Lower lobe of right lung (tissue), 2 donors: ENCODE data around the gene HMGCL. TPM values are rescaled to one million over a fixed set of nuclear protein-coding genes. Genes with fewer than 3 reads are reported as not detected.
"Not testable (repeated sequence)": the region's sequence is repeated elsewhere in the genome, so short reads cannot be mapped to it uniquely, and the experiment has no call there.

ENCODE experiments used
- ATAC-seq, 2 donors: fragments of 200-7000 bp; cut with Tn5 transposase; one replicate each; pipeline ENCODE4 v1.9.1; 2020 to 2022; ENCODE audit warnings: mild to moderate bottlenecking in 2 of 2, moderate library complexity in 2 of 2
- DNase-seq: peaks from one replicate; pipeline ENCODE4 v3.0.0-alpha.2; 2020
- H3K27ac ChIP-seq: fragments of 200-600 bp; one replicate; pipeline ENCODE4 v1.8.0; 2022
- H3K27me3 ChIP-seq: fragments of 200-600 bp; one replicate; pipeline ENCODE4 v1.8.0; 2022; ENCODE audit warnings: low read depth
- H3K36me3 ChIP-seq: fragments of 200-600 bp; one replicate; pipeline ENCODE4 v1.8.0; 2022; ENCODE audit warnings: mild to moderate bottlenecking
- H3K4me1 ChIP-seq: fragments of 200-600 bp; one replicate; pipeline ENCODE4 v1.8.0; 2022
- H3K4me3 ChIP-seq: fragments of 200-600 bp; one replicate; pipeline ENCODE4 v1.8.0; 2022; ENCODE audit warnings: mild to moderate bottlenecking
- H3K9me3 ChIP-seq: fragments of 200-600 bp; one replicate; pipeline ENCODE4 v1.8.0; 2022
- intact Hi-C: fragments of 100-400 bp; cut with DNase I; formaldehyde crosslinking; loops from one replicate; pipeline ENCODE4 v1.11.0; 2022
- total RNA-seq: library from RNA; stranded (reverse); fragmentation: NEBNext Ultra II Directional; extraction: Animal tissue kit (Norgen Biotek cat#: 25700); gene quantifications from one replicate; pipeline ENCODE4 v1.2.1, GENCODE V29; 2021
- TF ChIP-seq, protein P1 (sequence below): fragments of 200-600 bp; IDR thresholded peaks from one replicate; pipeline ENCODE4 v1.8.0; 2022; ENCODE audit warnings: antibody characterized with exemption, mild to moderate bottlenecking
- donor health status: DM: no; HTN: yes; CAD: no; lungs with severe emphysema.

HMGCL gene
- total RNA-seq, 1 donor from 2014 or later: 39.3 TPM

DNA sequence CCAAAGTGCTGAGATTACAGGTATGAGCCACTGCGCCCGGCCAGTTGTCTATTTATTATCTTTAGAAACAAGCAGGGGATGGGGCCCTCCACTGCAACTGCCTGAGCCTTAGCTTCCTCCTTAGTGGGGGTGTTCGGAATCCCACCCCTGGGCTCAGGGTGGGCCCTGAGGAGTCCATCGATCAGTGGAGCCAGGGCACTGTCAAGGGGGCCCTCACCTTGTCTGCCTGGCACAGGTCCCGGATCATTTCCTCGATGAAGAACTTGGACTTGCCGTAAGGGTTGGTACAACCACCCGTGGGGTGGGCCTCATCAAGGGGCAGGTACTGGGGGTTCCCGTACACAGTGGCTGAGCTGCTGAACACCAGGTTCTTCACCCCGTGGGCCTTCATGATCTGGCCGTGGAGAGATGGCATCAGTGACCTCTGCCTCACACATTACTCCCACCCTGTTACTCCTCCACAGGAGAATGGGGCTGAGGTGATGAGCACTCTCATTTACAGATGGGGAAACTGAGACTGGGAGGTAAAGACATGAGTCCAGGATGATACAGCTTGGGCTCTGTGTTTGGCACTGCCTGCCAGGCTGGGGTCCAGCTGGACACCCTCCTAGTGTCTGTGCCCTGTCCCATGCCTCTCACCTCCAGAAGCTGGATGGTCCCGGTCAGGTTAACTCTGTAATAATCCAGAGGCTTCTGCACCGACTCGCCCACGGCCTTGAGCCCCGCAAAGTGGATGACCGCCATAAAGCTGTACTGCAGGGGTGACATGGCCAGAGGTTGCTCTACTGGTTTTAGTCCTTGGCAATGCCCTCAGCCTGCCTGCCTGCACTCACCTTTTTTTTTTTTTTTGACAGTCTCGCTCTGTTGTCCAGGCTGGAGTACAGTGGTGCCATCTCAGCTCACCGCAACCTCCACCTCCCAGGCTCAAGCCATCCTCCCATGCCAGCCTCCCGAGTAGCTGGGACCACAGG, 27.5 kb downstream of the HMGCL start:
- ATAC-seq: no peak
- TF ChIP-seq, protein P1, sequence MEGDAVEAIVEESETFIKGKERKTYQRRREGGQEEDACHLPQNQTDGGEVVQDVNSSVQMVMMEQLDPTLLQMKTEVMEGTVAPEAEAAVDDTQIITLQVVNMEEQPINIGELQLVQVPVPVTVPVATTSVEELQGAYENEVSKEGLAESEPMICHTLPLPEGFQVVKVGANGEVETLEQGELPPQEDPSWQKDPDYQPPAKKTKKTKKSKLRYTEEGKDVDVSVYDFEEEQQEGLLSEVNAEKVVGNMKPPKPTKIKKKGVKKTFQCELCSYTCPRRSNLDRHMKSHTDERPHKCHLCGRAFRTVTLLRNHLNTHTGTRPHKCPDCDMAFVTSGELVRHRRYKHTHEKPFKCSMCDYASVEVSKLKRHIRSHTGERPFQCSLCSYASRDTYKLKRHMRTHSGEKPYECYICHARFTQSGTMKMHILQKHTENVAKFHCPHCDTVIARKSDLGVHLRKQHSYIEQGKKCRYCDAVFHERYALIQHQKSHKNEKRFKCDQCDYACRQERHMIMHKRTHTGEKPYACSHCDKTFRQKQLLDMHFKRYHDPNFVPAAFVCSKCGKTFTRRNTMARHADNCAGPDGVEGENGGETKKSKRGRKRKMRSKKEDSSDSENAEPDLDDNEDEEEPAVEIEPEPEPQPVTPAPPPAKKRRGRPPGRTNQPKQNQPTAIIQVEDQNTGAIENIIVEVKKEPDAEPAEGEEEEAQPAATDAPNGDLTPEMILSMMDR: no peak
- peaks cover 43% of the 10 kb centered on the region for H3K4me1 ChIP-seq
- no peak overlapping the region for H3K27ac ChIP-seq
- no peak overlapping the region for H3K4me3 ChIP-seq
- no peaks in the 10 kb centered on the region for H3K27me3 ChIP-seq
- intact Hi-C loops: no loop called here
- no peaks in the 10 kb centered on the region for H3K9me3 ChIP-seq
- peaks cover 55% of the 10 kb centered on the region for H3K36me3 ChIP-seq
- no peak for DNase-seq

DNA sequence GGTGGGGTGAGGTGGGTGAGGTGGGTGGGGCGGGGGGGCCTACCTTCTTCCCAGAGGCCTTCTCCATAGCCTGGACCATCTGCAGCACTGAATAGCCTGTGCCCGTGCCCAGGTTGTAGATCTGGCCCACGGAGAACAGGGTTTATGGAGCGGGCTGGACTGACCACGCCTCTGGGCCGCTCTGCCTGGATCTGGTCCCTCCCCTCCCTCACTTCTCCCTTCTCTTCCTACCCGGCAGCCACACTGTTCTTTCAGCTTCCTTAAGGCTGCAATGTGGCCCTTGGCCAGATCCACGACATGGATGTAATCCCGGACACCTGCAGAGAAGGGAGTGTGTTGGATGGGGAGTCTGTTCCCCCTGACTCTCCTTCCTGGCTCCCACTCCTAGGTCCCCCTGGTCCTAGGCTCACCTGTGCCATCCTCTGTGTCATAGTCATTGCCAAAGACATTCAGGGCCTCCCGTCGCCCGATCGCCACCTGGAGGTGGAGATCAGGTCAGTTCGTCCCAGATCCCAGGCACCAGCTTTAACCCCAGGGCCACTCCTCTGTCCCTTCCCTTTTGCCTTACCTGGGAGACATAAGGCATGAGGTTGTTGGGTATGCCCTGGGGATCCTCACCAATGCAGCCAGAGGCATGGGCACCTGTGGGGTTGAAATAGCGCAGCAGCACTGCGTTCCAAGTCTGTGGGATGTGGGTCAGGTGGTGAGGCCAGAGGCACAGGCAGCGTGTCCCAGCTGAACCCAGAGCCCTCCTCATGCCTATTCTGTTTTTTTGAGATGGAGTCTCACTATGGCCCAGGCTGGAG, 28.6 kb downstream of the HMGCL start:
- TF ChIP-seq, protein P1: no peak
- intact Hi-C loops: no loop called here
- H3K4me1 ChIP-seq: peaks cover 49% of the 10 kb centered on the region
- H3K4me3 ChIP-seq: no peak overlapping the region
- H3K36me3 ChIP-seq: peaks cover 48% of the 10 kb centered on the region
- ATAC-seq: no peak
- H3K27ac ChIP-seq: no peak overlapping the region
- no peaks in the 10 kb centered on the region for H3K27me3 ChIP-seq
- no peak for DNase-seq
- H3K9me3 ChIP-seq: no peaks in the 10 kb centered on the region

DNA sequence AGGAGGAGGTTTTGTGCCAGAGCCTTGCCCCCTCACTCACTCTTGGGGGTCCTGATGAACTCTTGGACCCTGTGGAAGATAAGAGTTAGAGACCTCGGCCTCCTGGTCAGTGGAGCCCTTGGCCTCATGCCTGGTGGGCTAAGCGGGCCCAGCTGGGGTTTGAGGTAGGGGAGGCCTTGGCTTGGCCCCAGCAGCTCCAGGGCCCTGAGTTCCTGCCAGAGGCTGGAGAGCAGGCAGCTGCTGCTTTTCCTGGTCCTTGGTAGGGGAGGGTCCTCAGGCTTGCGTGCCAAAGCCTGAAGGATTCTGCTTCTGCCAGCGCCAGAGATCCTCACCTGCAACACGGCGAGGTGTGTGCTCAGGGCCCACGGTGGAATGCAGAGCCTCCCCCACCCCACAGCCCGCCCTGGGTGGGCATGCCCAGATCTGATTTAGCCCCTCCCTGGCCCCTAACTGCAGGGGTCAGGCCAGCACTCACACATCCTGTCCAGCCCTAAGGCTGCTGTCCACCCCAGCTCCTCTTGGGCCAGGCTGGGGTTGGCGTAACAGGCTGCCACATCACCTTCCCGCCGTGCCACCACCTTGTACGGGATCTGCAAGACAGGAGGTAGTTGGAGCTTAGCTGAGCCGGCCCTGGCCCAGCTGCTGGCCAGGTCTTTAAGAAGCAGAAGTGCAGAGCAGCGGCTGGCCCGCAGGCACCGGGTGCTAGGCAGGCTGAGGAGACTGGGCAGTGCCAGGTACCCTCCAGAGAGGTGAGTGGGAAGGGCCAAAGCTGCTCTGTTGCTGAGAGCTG, 29.4 kb downstream of the HMGCL start:
- peaks cover 43% of the 10 kb centered on the region for H3K4me1 ChIP-seq
- H3K4me3 ChIP-seq: no peak overlapping the region
- peaks cover 48% of the 10 kb centered on the region for H3K36me3 ChIP-seq
- H3K27me3 ChIP-seq: no peaks in the 10 kb centered on the region
- H3K27ac ChIP-seq: no peak overlapping the region
- H3K9me3 ChIP-seq: no peaks in the 10 kb centered on the region
- no peak for DNase-seq
- TF ChIP-seq, protein P1: no peak
- intact Hi-C loops: no loop called here
- ATAC-seq: no peak

DNA sequence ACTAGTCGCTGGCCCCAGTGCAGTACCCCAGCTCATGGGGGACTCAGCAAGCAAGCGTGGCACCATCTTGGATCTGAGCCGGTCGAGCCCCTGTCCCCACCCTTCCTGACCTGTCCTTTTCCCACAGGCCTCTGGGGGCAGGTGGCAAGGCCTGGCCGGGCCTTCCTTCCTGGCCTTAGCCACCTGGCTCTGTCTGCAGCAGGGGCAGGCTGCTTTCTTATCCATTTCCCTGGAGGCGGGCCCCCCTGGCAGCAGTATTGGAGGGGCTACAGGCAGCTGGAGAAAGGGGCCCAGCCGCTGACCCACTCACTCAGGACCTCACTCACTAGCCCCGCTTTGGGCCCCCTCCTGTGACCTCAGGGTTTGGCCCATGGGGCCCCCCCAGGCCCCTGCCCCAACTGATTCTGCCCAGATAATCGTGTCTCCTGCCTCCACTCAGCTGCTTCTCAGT, 30.5 kb downstream of the HMGCL start:
- H3K9me3 ChIP-seq, H3K27ac ChIP-seq, H3K4me3 ChIP-seq, DNase-seq, H3K27me3 ChIP-seq, ATAC-seq, intact Hi-C loops: not testable (repeated sequence)
- peaks cover 50% of the 10 kb centered on the region for H3K4me1 ChIP-seq
- peaks cover 48% of the 10 kb centered on the region for H3K36me3 ChIP-seq

DNA sequence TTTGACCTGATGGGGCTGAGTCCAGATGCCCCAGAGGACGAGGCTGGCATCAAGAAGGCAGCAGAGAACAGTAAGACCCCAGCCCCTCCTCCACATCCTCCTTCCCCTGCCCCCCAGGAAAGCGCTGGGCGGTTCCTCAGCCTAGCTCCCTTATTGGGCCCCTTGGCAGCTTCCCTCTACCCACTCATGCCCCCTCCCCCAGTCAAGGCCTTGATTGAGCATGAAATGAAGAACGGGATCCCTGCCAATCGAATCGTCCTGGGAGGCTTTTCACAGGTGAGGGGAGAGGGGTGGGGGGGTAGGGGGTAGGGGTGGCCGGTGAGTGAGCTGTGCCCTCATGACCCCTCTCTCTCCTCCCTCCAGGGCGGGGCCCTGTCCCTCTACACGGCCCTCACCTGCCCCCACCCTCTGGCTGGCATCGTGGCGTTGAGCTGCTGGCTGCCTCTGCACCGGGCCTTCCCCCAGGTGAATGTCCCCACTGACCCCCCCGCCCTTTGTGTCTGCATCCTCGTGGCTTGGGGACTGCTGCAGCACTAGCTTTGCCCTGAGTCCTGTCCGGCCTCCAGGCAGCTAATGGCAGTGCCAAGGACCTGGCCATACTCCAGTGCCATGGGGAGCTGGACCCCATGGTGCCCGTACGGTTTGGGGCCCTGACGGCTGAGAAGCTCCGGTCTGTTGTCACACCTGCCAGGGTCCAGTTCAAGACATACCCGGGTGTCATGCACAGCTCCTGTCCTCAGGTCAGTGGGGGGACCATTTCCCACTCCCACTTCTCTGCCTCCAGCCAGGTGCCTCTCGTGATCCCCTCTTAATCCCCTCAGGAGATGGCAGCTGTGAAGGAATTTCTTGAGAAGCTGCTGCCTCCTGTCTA, 31.1 kb downstream of the HMGCL start:
- Histone ChIP-seq H3K4me1 (peaks cover 44% of the 10 kb centered on the region), H3K27ac (peak overlapping the region; percentile 22), H3K4me3 (no peak overlapping the region), H3K27me3 (no peaks in the 10 kb centered on the region), H3K9me3 (no peaks in the 10 kb centered on the region), H3K36me3 (peaks cover 48% of the 10 kb centered on the region)
- ATAC-seq: no peak
- TF ChIP-seq, protein P1: no peak
- intact Hi-C loops: no loop called here
- no peak for DNase-seq
